B cell (primary cell): ENCODE results near the gene FYN. TPM values are rescaled to one million over a fixed set of nuclear protein-coding genes. Genes with fewer than 3 reads are reported as not detected.

Experiments
- ATAC-seq: fragments of 200-7000 bp; cut with Tn5 transposase; one replicate; pipeline ENCODE4 v1.10.0; 2021; ENCODE audit warnings: low read depth, mild to moderate bottlenecking, moderate number of reproducible peaks, moderate library complexity
- CTCF ChIA-PET: fragments of 350-600 bp; sonication (Branson Sonifier 250); formaldehyde crosslinking; loops from one replicate; lab custom pipeline; 2021; ENCODE audit warnings: antibody characterized with exemption, inconsistent platforms; lab: Charles Lee
- POLR2A ChIA-PET: fragments of 350-600 bp; sonication (Branson Sonifier 250); formaldehyde crosslinking; loops from one replicate; lab custom pipeline; 2021; ENCODE audit warnings: antibody characterized with exemption; lab: Charles Lee
- DNase-seq: peaks from one replicate; pipeline ENCODE4 v3.0.0; 2013
- H2AFZ ChIP-seq: 2 replicates; pipeline ENCODE4 v1.6.1; 2012; ENCODE audit warnings: mild to moderate bottlenecking, low read depth, low read length; ENCODE audit not compliant: insufficient read depth, poor library complexity, severe bottlenecking
- H3K27ac ChIP-seq, 2 donors: 1 replicate in 1 of 2; 2 replicates in 1 of 2; pipeline ENCODE4 v1.5.1; 2012 to 2013; ENCODE audit warnings: low read length in 2 of 2, mild to moderate bottlenecking in 2 of 2, moderate library complexity in 1 of 2
- H3K27me3 ChIP-seq, 4 experiments: fragments of 200-600 bp in 1 of 4; sonication (generic) in 1 of 4; replicated peaks in 1 of 4; 1 replicate in 2 of 4; 2 replicates in 2 of 4; pipeline versions ENCODE4 v1.6.1 to v1.7.0; 2013 to 2016; ENCODE audit warnings: low read length in 3 of 4, mild to moderate bottlenecking in 2 of 4, mixed read lengths in 1 of 4, moderate library complexity in 1 of 4; ENCODE audit not compliant: insufficient read depth in 4 of 4, control insufficient read depth in 3 of 4; ENCODE audit errors: control extremely low read depth in 1 of 4
- H3K36me3 ChIP-seq, 2 experiments: replicated peaks in 1 of 2; 1 replicate in 1 of 2; 2 replicates in 1 of 2; pipeline versions ENCODE4 v1.6.1 to v1.7.1; 2013; ENCODE audit warnings: low read length in 1 of 2; ENCODE audit not compliant: insufficient read depth in 2 of 2, control insufficient read depth in 1 of 2; ENCODE audit errors: control extremely low read depth in 1 of 2, extremely low read depth in 1 of 2
- H3K4me1 ChIP-seq, 2 donors: fragments of 200-600 bp in 1 of 2; sonication (generic) in 1 of 2; 1 replicate in 1 of 2; 2 replicates in 1 of 2; pipeline versions ENCODE4 v1.5.1 to v1.6.1; 2013 to 2017; ENCODE audit warnings: low read length in 2 of 2; ENCODE audit not compliant: control insufficient read depth in 2 of 2, insufficient read depth in 2 of 2
- H3K4me2 ChIP-seq: replicated peaks from 2 replicates; pipeline ENCODE3; 2012; ENCODE audit warnings: mild to moderate bottlenecking, low read depth, low read length; ENCODE audit not compliant: poor library complexity, severe bottlenecking
- H3K4me3 ChIP-seq, 5 experiments: fragments of 200-600 bp in 1 of 5; sonication (generic) in 1 of 5; 1 replicate in 3 of 5; 2 replicates in 2 of 5; pipeline versions ENCODE4 v1.5.1 to v1.7.0; 2011 to 2016; ENCODE audit warnings: low read length in 4 of 5, mild to moderate bottlenecking in 4 of 5, low read depth in 2 of 5, control low read depth in 1 of 5, moderate library complexity in 1 of 5; ENCODE audit not compliant: insufficient read depth in 1 of 5; ENCODE audit errors: control extremely low read depth in 1 of 5, extremely low read depth in 1 of 5
- H3K79me2 ChIP-seq: fragments of 200-600 bp; sonication (generic); one replicate; pipeline ENCODE4 v1.6.0; 2016; ENCODE audit warnings: low read length; ENCODE audit not compliant: control insufficient read depth, insufficient read depth
- H3K9ac ChIP-seq: fragments of 200-600 bp; sonication (generic); 2 replicates; pipeline ENCODE4 v1.6.1; 2017; ENCODE audit warnings: mild to moderate bottlenecking, low read length, moderate library complexity
- H3K9me3 ChIP-seq, 3 donors: one replicate each; pipeline versions ENCODE4 v1.6.1 to v1.7.1; 2013; ENCODE audit warnings: low read length in 2 of 3; ENCODE audit not compliant: control insufficient read depth in 2 of 3, insufficient read depth in 1 of 3; ENCODE audit errors: control extremely low read depth in 1 of 3
- H4K20me1 ChIP-seq: 2 replicates; pipeline ENCODE4 v1.6.0; 2012; ENCODE audit warnings: mild to moderate bottlenecking, low read length; ENCODE audit not compliant: insufficient read depth, control insufficient read depth, poor library complexity, severe bottlenecking
- H3K27ac Mint-ChIP-seq: one replicate; pipeline ENCODE4 v1.8.0; 2021; ENCODE audit warnings: mixed read lengths
- H3K27me3 Mint-ChIP-seq: one replicate; pipeline ENCODE4 v1.8.0; 2021; ENCODE audit warnings: mixed read lengths
- H3K4me1 Mint-ChIP-seq: one replicate; pipeline ENCODE4 v1.8.0; 2021; ENCODE audit warnings: mixed read lengths
- H3K4me3 Mint-ChIP-seq: one replicate; pipeline ENCODE4 v1.8.0; 2021; ENCODE audit warnings: mixed read lengths
- H3K9me3 Mint-ChIP-seq: one replicate; pipeline ENCODE4 v1.8.0; 2022; ENCODE audit warnings: mixed read lengths; ENCODE audit not compliant: insufficient read depth
- EZH2 ChIP-seq: IDR thresholded peaks from 2 replicates; pipeline ENCODE4 v1.6.1; 2012; ENCODE audit warnings: borderline replicate concordance, low read depth, mild to moderate bottlenecking, moderate library complexity, low read length; ENCODE audit not compliant: insufficient read depth, poor library complexity, severe bottlenecking
- WGBS: methylation state at CpG from one replicate; pipeline ENCODE4 v1.1.5; 2013; ENCODE audit warnings: missing lambda C conversion rate; ENCODE audit not compliant: insufficient coverage; 5-methylcytosine and 5-hydroxymethylcytosine counted together
- intact Hi-C: fragments of 100-400 bp; cut with micrococcal nuclease; formaldehyde crosslinking; loops from one replicate; pipeline ENCODE4 v1.10.0; 2022
- polyA plus RNA-seq: library from polyadenylated mRNA; depleted of rRNA; stranded (reverse); fragments of >200 nt; gene quantifications from 2 replicates; pipeline ENCODE4 v1.2.3, GENCODE V29; 2012
- total RNA-seq, 2 donors: library from RNA; stranded (reverse); fragments of 120-200 nt in 1 of 2; gene quantifications; 1 replicate in 1 of 2; 2 replicates in 1 of 2; pipeline versions ENCODE4 v1.2.3 to v1.2.4, GENCODE V29; 2013 to 2022
- TF ChIP-seq, protein P1 (sequence below): fragments of 200-600 bp; IDR thresholded peaks from one replicate; pipeline ENCODE4 v1.8.0; 2022; ENCODE audit warnings: antibody characterized with exemption, mild to moderate bottlenecking

The FYN gene
- total and polyA plus RNA-seq, 2 donors (not counting 1 experiment from before 2014, with no cell fraction given), result 54.1 to 94.0 TPM

DNA sequence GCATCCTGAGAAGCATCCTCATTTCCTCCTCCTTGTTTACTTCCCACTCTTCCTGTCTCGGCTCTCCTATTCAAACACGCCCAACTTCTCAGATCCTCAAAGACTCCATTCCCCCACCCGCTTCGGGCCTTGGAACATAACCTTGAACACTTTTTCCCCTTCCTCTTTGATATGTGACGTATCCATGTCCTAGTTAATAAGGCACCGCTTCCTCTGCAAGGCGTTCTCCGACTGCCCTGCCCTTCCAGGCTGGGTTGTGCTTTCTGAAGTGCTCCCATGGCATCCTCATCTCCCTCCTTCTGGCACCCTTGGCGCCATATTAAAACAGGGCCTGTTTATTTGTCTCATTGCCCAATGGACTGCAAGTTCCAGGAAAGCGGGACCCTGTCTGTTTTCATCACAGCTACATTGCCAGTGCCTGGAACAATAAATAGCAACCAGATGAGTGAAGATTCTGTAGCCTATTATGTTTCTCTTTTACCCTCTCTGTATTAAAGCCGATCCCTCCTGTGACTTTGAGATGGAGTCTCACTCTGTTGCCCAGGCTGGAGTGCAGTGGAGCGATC lies 152.2 kb downstream of the FYN start:
- Mint-ChIP-seq H3K27ac (no peak overlapping the region), H3K4me3 (no peak overlapping the region), H3K4me1 (peaks cover 39% of the 10 kb centered on the region), H3K27me3 (no peaks in the 10 kb centered on the region), H3K9me3 (peaks cover 2% of the 10 kb centered on the region)
- Histone ChIP-seq H3K27ac (no peak overlapping the region), H3K9ac (no peak overlapping the region), H3K27me3 (no peaks in the 10 kb centered on the region), H4K20me1 (no peaks in the 10 kb centered on the region), H2AFZ (no peak overlapping the region), H3K79me2 (peaks cover 34% of the 10 kb centered on the region), H3K9me3 (no peaks in the 10 kb centered on the region), H3K4me1 (peaks cover 37 to 40% of the 10 kb centered on the region in 2 donors), H3K4me3 (no peak overlapping the region), H3K36me3 (peaks cover 0 to 16% of the 10 kb centered on the region in 2 experiments), H3K4me2 (no peak overlapping the region)
- no peak for TF ChIP-seq EZH2
- TF ChIP-seq, protein P1, sequence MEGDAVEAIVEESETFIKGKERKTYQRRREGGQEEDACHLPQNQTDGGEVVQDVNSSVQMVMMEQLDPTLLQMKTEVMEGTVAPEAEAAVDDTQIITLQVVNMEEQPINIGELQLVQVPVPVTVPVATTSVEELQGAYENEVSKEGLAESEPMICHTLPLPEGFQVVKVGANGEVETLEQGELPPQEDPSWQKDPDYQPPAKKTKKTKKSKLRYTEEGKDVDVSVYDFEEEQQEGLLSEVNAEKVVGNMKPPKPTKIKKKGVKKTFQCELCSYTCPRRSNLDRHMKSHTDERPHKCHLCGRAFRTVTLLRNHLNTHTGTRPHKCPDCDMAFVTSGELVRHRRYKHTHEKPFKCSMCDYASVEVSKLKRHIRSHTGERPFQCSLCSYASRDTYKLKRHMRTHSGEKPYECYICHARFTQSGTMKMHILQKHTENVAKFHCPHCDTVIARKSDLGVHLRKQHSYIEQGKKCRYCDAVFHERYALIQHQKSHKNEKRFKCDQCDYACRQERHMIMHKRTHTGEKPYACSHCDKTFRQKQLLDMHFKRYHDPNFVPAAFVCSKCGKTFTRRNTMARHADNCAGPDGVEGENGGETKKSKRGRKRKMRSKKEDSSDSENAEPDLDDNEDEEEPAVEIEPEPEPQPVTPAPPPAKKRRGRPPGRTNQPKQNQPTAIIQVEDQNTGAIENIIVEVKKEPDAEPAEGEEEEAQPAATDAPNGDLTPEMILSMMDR, result no peak
- intact Hi-C loops, result loop anchor here (5.0 to 10.0 kb wide), 3 partner anchors 41 to 124 kb away; no protein-coding TSS in a partner anchor
- ChIA-PET CTCF (interaction anchor here (1.3 to 4.6 kb wide), 6 partner anchors 11 to 322 kb away, joined by 3 to 30 read pairs (median 5); no protein-coding TSS in a partner anchor), POLR2A (interaction anchor here (0.6 kb wide), 1 partner anchor 19 kb away, joined by 6 read pairs; no protein-coding TSS in a partner anchor)
- no peak for ATAC-seq
- WGBS, result 98% methylated on average over 10 of the region's 12 CpGs
- DNase-seq, result no peak

DNA sequence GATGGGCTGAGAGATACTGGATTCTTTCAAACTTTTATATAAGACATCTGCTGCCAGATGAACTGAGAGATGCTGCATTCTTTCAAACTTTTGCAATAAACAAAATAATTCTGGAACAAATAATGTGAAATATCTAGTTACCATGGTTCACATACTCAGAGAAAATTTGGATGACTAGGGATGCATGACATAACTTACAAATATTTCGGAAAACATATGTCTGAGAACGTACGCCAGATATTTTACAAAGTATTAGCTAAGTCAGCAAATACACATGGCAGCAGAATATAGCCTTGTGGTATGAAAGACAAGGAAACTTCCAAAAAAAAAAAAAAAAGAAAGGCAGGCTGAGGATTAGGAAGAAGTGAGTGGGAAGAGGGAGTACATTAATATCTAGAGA lies 154.3 kb downstream of the FYN start:
- WGBS, result no CpG with 5 or more reads among the region's 3 CpGs
- Histone ChIP-seq H3K4me2 (no peak overlapping the region), H3K4me3 (no peak overlapping the region), H3K9ac (no peak overlapping the region), H3K27ac (no peak overlapping the region), H4K20me1 (no peaks in the 10 kb centered on the region), H3K9me3 (no peaks in the 10 kb centered on the region), H3K27me3 (no peaks in the 10 kb centered on the region), H3K79me2 (peaks cover 26% of the 10 kb centered on the region), H3K4me1 (peaks cover 17 to 21% of the 10 kb centered on the region in 2 donors), H3K36me3 (peaks cover 0 to 27% of the 10 kb centered on the region in 2 experiments), H2AFZ (no peak overlapping the region)
- CTCF ChIA-PET, result interaction anchor here (1.0 kb wide), 1 partner anchor 9 kb away, joined by 3 read pairs; no protein-coding TSS in a partner anchor
- ATAC-seq (no peak), DNase-seq (no peak)
- Mint-ChIP-seq H3K27me3 (no peaks in the 10 kb centered on the region), H3K27ac (no peak overlapping the region), H3K9me3 (peaks cover 2% of the 10 kb centered on the region), H3K4me3 (no peak overlapping the region), H3K4me1 (peaks cover 21% of the 10 kb centered on the region)
- POLR2A ChIA-PET, result interaction anchor here (0.7 kb wide), 1 partner anchor 9 kb away, joined by 6 read pairs; no protein-coding TSS in a partner anchor
- TF ChIP-seq EZH2, result no peak
- TF ChIP-seq, protein P1, result no peak
- intact Hi-C loops, result no loop called here
